ENCODE data around the gene BFSP1.

DNA sequence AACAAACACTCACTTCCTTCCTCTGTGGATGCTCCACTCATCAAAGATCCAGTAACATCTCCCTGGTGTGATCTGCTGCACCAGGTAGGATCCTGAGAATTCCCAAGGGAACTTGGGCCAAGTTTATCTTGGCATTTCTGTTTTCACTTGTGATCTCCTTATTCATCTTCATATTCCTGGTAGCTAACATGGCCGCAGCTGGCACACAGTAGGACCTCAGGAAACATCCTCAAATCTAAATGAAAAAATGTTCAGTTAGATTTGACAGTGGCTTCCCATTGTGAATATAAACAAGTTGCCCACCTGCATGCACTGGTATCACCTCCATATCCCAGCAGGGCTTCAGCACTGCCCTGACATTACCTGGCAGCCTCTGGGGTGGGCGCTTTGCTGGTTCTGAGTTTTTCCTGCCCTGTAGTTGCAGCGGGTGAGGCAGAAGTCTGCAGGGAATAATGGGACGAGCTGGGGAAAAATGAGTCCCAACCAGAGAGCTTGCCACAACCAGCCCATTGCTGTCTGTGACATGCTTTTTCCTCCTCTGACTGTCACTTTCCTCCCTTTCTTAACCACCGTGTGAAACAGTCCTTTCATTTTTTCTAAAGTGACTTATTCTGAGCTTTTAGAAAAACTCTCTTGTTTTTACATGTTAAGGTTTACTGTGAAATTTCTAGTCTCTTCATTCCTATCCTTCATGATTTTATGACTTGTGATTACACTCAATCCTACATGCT is 29.3 kb upstream of the BFSP1 start:
- TF ChIP-seq, protein P1, sequence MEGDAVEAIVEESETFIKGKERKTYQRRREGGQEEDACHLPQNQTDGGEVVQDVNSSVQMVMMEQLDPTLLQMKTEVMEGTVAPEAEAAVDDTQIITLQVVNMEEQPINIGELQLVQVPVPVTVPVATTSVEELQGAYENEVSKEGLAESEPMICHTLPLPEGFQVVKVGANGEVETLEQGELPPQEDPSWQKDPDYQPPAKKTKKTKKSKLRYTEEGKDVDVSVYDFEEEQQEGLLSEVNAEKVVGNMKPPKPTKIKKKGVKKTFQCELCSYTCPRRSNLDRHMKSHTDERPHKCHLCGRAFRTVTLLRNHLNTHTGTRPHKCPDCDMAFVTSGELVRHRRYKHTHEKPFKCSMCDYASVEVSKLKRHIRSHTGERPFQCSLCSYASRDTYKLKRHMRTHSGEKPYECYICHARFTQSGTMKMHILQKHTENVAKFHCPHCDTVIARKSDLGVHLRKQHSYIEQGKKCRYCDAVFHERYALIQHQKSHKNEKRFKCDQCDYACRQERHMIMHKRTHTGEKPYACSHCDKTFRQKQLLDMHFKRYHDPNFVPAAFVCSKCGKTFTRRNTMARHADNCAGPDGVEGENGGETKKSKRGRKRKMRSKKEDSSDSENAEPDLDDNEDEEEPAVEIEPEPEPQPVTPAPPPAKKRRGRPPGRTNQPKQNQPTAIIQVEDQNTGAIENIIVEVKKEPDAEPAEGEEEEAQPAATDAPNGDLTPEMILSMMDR (IDR thresholded peaks at IDR 0.05) = no peak
- no peak for TF ChIP-seq POLR2A (IDR thresholded peaks at IDR 0.05)
